Activated CD4-positive, alpha-beta T cell treated with anti-CD3 and anti-CD28 coated beads for 24 hours (primary cell): ENCODE results near the gene KAT14.
"Not testable (repeated sequence)": the region's sequence is repeated elsewhere in the genome, so short reads cannot be mapped to it uniquely, and the experiment has no call there.

Experiments
- DNase-seq, 2 donors: peaks; one replicate each; pipeline ENCODE4 v3.0.0-alpha.2; 2020; ENCODE audit warnings: low read depth in 2 of 2

The KAT14 gene

GRCh38 chr20:18154342-18154741, 16.7 kb downstream of the KAT14 start:
- no peak for DNase-seq

- DNase-seq, result no peak
Measured at GRCh38 chr20:18156045-18156444, 18.4 kb downstream of the KAT14 start.

- DNase-seq, result no peak
Measured at GRCh38 chr20:18164356-18164755, 26.7 kb downstream of the KAT14 start.

- no peak for DNase-seq
Measured at GRCh38 chr20:18165553-18165952, 27.9 kb downstream of the KAT14 start.

GRCh38 chr20:18166241-18166881, 28.7 kb downstream of the KAT14 start:
- no peak for DNase-seq

- no peak for DNase-seq
Measured at GRCh38 chr20:18166950-18167349, 29.3 kb downstream of the KAT14 start.

GRCh38 chr20:18172379-18172778, 34.7 kb downstream of the KAT14 start:
- no peak for DNase-seq

GRCh38 chr20:18174906-18175683, 37.4 kb downstream of the KAT14 start:
- DNase-seq, result no peak

GRCh38 chr20:18176318-18176785, 38.7 kb downstream of the KAT14 start:
- DNase-seq, result no peak

GRCh38 chr20:18180366-18180765, 42.7 kb downstream of the KAT14 start:
- DNase-seq, result not testable (repeated sequence)

- no peak for DNase-seq
Measured at GRCh38 chr20:18180815-18181214, 43.2 kb downstream of the KAT14 start.

GRCh38 chr20:18187020-18187419, 49.4 kb downstream of the KAT14 start:
- no peak for DNase-seq

GRCh38 chr20:18188434-18188833, 50.8 kb downstream of the KAT14 start:
- DNase-seq, result no peak

GRCh38 chr20:18190338-18191233, 52.9 kb downstream of the KAT14 start:
- no peak for DNase-seq

- DNase-seq, result no peak
Measured at GRCh38 chr20:18191306-18191705, 53.6 kb downstream of the KAT14 start.

GRCh38 chr20:18194461-18194860, 56.8 kb downstream of the KAT14 start:
- not testable (repeated sequence) for DNase-seq

- no peak for DNase-seq
Measured at GRCh38 chr20:18195931-18196330, 58.3 kb downstream of the KAT14 start.

- no peak for DNase-seq
Measured at GRCh38 chr20:18197382-18198070, 59.9 kb downstream of the KAT14 start.

GRCh38 chr20:18202966-18203365, 65.3 kb downstream of the KAT14 start:
- no peak for DNase-seq

- DNase-seq, result not testable (repeated sequence)
Measured at GRCh38 chr20:18203700-18204099, 66.0 kb downstream of the KAT14 start.

- no peak for DNase-seq
Measured at GRCh38 chr20:18213002-18213401, 75.3 kb downstream of the KAT14 start.

- DNase-seq, result no peak
Measured at GRCh38 chr20:18215566-18215965, 77.9 kb downstream of the KAT14 start.
